DND-41 (cell line): ENCODE results near the gene MAST4.
A peak's percentile ranks its signal among the peaks of the same experiment; 100 is the strongest.
"Not testable (repeated sequence)": the region's sequence is repeated elsewhere in the genome, so short reads cannot be mapped to it uniquely, and the experiment has no call there.

Experiments
- ATAC-seq: fragments of 200-7000 bp; cut with Tn5 transposase; 3 replicates; pipeline ENCODE4 v1.9.1; 2021; ENCODE audit warnings: low read depth; ENCODE audit not compliant: insufficient read depth
- DNase-seq: peaks from one replicate; pipeline ENCODE4 v3.0.0-alpha.2; 2020
- H2AFZ ChIP-seq: 2 replicates; pipeline ENCODE4 v1.6.0; 2012; ENCODE audit warnings: low read depth, low read length
- H3K27ac ChIP-seq: 2 replicates; pipeline ENCODE4 v1.5.1; 2012; ENCODE audit warnings: low read length, inconsistent platforms
- H3K27me3 ChIP-seq: fragments of 200-600 bp; sonication (generic); 2 replicates; pipeline ENCODE4 v1.6.0; 2012; ENCODE audit warnings: low read length, mild to moderate bottlenecking, inconsistent platforms; ENCODE audit not compliant: insufficient read depth, poor library complexity
- H3K36me3 ChIP-seq: 2 replicates; pipeline ENCODE4 v1.5.1; 2012; ENCODE audit warnings: low read length, inconsistent platforms; ENCODE audit not compliant: insufficient read depth
- H3K4me1 ChIP-seq: 2 replicates; pipeline ENCODE4 v1.5.1; 2012; ENCODE audit warnings: mild to moderate bottlenecking, low read length; ENCODE audit not compliant: insufficient read depth
- H3K4me2 ChIP-seq: 2 replicates; pipeline ENCODE4 v1.6.0; 2012; ENCODE audit warnings: mild to moderate bottlenecking, moderate library complexity, low read length, inconsistent platforms; ENCODE audit not compliant: insufficient read depth
- H3K4me3 ChIP-seq, 2 experiments: fragments of 200-600 bp in 1 of 2; shearing (Covaris generic) in 1 of 2; 2 replicates each; pipeline ENCODE4 v1.5.1; 2012 to 2016; ENCODE audit warnings: inconsistent platforms in 2 of 2, low read length in 2 of 2, mild to moderate bottlenecking in 2 of 2, low read depth in 1 of 2, moderate library complexity in 1 of 2
- H3K79me2 ChIP-seq: 2 replicates; pipeline ENCODE4 v1.6.0; 2012; ENCODE audit warnings: low read length, inconsistent platforms; ENCODE audit not compliant: insufficient read depth
- H3K9ac ChIP-seq: 2 replicates; pipeline ENCODE4 v1.6.0; 2012; ENCODE audit warnings: low read depth, mild to moderate bottlenecking, inconsistent platforms, low read length, moderate library complexity
- H3K9me3 ChIP-seq: 2 replicates; pipeline ENCODE4 v1.5.1; 2012; ENCODE audit warnings: low read length, moderate library complexity, mild to moderate bottlenecking, inconsistent platforms; ENCODE audit not compliant: insufficient read depth, severe bottlenecking
- H4K20me1 ChIP-seq: 2 replicates; pipeline ENCODE4 v1.6.0; 2012; ENCODE audit warnings: low read length; ENCODE audit not compliant: insufficient read depth
- CTCF ChIP-seq: IDR thresholded peaks from 2 replicates; pipeline ENCODE4 v1.5.1; 2012; ENCODE audit warnings: borderline replicate concordance, low read length, moderate library complexity, mild to moderate bottlenecking; ENCODE audit not compliant: poor library complexity, severe bottlenecking; ENCODE audit errors: extremely low read depth
- EZH2 ChIP-seq: IDR thresholded peaks from 3 replicates; pipeline ENCODE4 v1.6.1; 2012; ENCODE audit warnings: borderline replicate concordance, low read depth, mild to moderate bottlenecking, moderate library complexity, low read length, inconsistent platforms; ENCODE audit not compliant: severe bottlenecking

Gene MAST4

GRCh38 chr5:66694036-66694435 lies 97.8 kb downstream of the MAST4 start:
- no peaks in the 10 kb centered on the region for H3K4me1 ChIP-seq
- peaks cover 3% of the 10 kb centered on the region; the same call in 1 of the 2 replicates for H4K20me1 ChIP-seq
- H3K36me3 ChIP-seq = no peaks in the 10 kb centered on the region
- H3K9ac ChIP-seq = no peak overlapping the region
- no peaks in the 10 kb centered on the region for H3K9me3 ChIP-seq
- TF ChIP-seq EZH2 (no peak), CTCF (no peak)
- no peak for DNase-seq
- H3K79me2 ChIP-seq = peaks cover 6% of the 10 kb centered on the region; the same call in 1 of the 2 replicates
- no peak overlapping the region for H2AFZ ChIP-seq
- no peak overlapping the region for H3K4me3 ChIP-seq
- no peak for ATAC-seq
- H3K4me2 ChIP-seq = no peak overlapping the region
- no peak overlapping the region for H3K27ac ChIP-seq
- H3K27me3 ChIP-seq = no peaks in the 10 kb centered on the region

- H3K27ac ChIP-seq, H3K27me3 ChIP-seq, ATAC-seq, H3K79me2 ChIP-seq, H2AFZ ChIP-seq, H3K9me3 ChIP-seq, DNase-seq, H3K4me2 ChIP-seq, H4K20me1 ChIP-seq, H3K9ac ChIP-seq, H3K4me3 ChIP-seq, H3K36me3 ChIP-seq, H3K4me1 ChIP-seq: not testable (repeated sequence)
These were observed 99.6 kb downstream of the MAST4 start for GRCh38 chr5:66695840-66696239.

- Histone ChIP-seq H3K27me3 (no peaks in the 10 kb centered on the region), H3K9me3 (no peaks in the 10 kb centered on the region), H3K4me1 (no peaks in the 10 kb centered on the region), H4K20me1 (no peaks in the 10 kb centered on the region), H3K9ac (no peak overlapping the region), H3K27ac (no peak overlapping the region), H3K36me3 (no peaks in the 10 kb centered on the region), H3K79me2 (0 out of 2 replicates have a peak, but pooled peaks cover 2% of the 10 kb centered on the region), H2AFZ (no peak overlapping the region), H3K4me3 (no peak overlapping the region), H3K4me2 (no peak overlapping the region)
- ATAC-seq = no peak
- no peak for DNase-seq
- TF ChIP-seq EZH2 (no peak), CTCF (no peak)
These were observed 101.8 kb downstream of the MAST4 start for GRCh38 chr5:66697796-66698564.

GRCh38 chr5:66701244-66701643 lies 105.1 kb downstream of the MAST4 start:
- Histone ChIP-seq H3K36me3 (no peaks in the 10 kb centered on the region), H3K4me2 (no peak overlapping the region), H3K4me1 (peaks cover 7% of the 10 kb centered on the region), H3K27ac (no peak overlapping the region), H3K27me3 (no peaks in the 10 kb centered on the region), H4K20me1 (no peaks in the 10 kb centered on the region), H3K9me3 (no peaks in the 10 kb centered on the region), H3K4me3 (no peak overlapping the region), H2AFZ (no peak overlapping the region), H3K79me2 (no peaks in the 10 kb centered on the region), H3K9ac (no peak overlapping the region)
- TF ChIP-seq CTCF (no peak), EZH2 (no peak)
- ATAC-seq = peak; percentile 48; the same call in 1 of the 3 replicates
- DNase-seq = no peak
